ENCODE results near the gene CREB3L1.

The CREB3L1 gene

GRCh38 chr11:46275964-46276641 is 1.4 kb upstream of the CREB3L1 start:
- no peak for DNase-seq

GRCh38 chr11:46277313-46277621 is 195 bp upstream of the CREB3L1 start:
- DNase-seq: no peak

GRCh38 chr11:46278387-46279125 is 1.1 kb downstream of the CREB3L1 start:
- DNase-seq: no peak

- DNase-seq: no peak
These were observed 2.0 kb downstream of the CREB3L1 start for GRCh38 chr11:46279126-46280099.

GRCh38 chr11:46280706-46281105 is 3.2 kb downstream of the CREB3L1 start:
- no peak for DNase-seq

GRCh38 chr11:46281371-46281831 is 3.9 kb downstream of the CREB3L1 start:
- no peak for DNase-seq

GRCh38 chr11:46285173-46285572 is 7.7 kb downstream of the CREB3L1 start:
- no peak for DNase-seq

- DNase-seq: no peak
These were observed 8.2 kb downstream of the CREB3L1 start for GRCh38 chr11:46285594-46286033.

GRCh38 chr11:46286789-46287188 is 9.3 kb downstream of the CREB3L1 start:
- no peak for DNase-seq

GRCh38 chr11:46288451-46288850 is 11.0 kb downstream of the CREB3L1 start:
- no peak for DNase-seq

GRCh38 chr11:46290011-46290410 is 12.5 kb downstream of the CREB3L1 start:
- DNase-seq: no peak

- DNase-seq: no peak
These were observed 13.3 kb downstream of the CREB3L1 start for GRCh38 chr11:46290598-46291309.

- DNase-seq: no peak
These were observed 14.1 kb downstream of the CREB3L1 start for GRCh38 chr11:46291441-46292150.

GRCh38 chr11:46293066-46293465 is 15.6 kb downstream of the CREB3L1 start:
- DNase-seq: no peak

- no peak for DNase-seq
These were observed 16.2 kb downstream of the CREB3L1 start for GRCh38 chr11:46293641-46294103.

- no peak for DNase-seq
These were observed 17.2 kb downstream of the CREB3L1 start for GRCh38 chr11:46294365-46295309.

- peak; percentile 40 for DNase-seq
These were observed 18.0 kb downstream of the CREB3L1 start for GRCh38 chr11:46295312-46296058.

GRCh38 chr11:46296059-46296527 is 18.6 kb downstream of the CREB3L1 start:
- DNase-seq: no peak

GRCh38 chr11:46296528-46297448 is 19.3 kb downstream of the CREB3L1 start:
- DNase-seq: no peak
